T-helper 2 cell treated with Interferon-gamma antibody and Interleukin-4, amounts not matched to agents 5 μg/mL and 100 μg/mL, for 36 hours (primary cell): ENCODE measurements around the gene RPLP1.

Source experiments
- DNase-seq: peaks from one replicate; pipeline ENCODE4 v3.0.0; 2021; ENCODE audit warnings: low spot score
- H3K27ac Mint-ChIP-seq: one replicate; pipeline ENCODE4 v1.8.0; 2021; ENCODE audit warnings: mild to moderate bottlenecking, mixed read lengths
- H3K27me3 Mint-ChIP-seq: one replicate; pipeline ENCODE4 v1.8.0; 2021; ENCODE audit warnings: low read depth, mixed read lengths
- H3K36me3 Mint-ChIP-seq: one replicate; pipeline ENCODE4 v1.8.0; 2021; ENCODE audit warnings: low read depth, mixed read lengths
- H3K4me1 Mint-ChIP-seq: one replicate; pipeline ENCODE4 v1.8.0; 2021; ENCODE audit warnings: low read depth, mixed read lengths
- H3K4me3 Mint-ChIP-seq: one replicate; pipeline ENCODE4 v1.8.0; 2022; ENCODE audit warnings: mild to moderate bottlenecking, moderate library complexity, mixed read lengths
- H3K9me3 Mint-ChIP-seq: one replicate; pipeline ENCODE4 v1.8.0; 2021; ENCODE audit warnings: mixed read lengths

Gene RPLP1

DNA sequence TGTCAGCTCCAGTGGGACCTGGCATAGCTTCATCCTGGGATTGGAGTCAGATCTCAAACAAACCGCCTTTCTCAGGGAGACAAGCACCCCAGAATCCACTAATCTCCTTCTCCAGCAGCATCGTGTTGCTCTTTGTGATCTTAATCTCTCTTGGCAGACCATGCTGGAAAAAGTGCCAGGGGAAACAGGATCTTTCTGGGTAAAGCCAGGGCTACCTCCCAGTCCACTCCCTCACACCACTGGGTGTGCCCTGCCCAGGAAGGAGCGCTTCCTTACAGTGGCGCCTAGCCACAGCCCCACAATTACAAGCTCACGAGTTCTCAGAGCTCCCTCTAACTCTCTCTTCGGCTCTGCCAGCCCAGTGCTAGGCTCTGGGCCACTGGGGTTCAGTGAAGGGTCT is 32.2 kb downstream of the RPLP1 start:
- Mint-ChIP-seq H3K4me1 (peaks cover 2% of the 10 kb centered on the region), H3K9me3 (peaks cover 6% of the 10 kb centered on the region), H3K4me3 (no peak overlapping the region), H3K27ac (no peak overlapping the region), H3K27me3 (peaks cover 5% of the 10 kb centered on the region), H3K36me3 (peaks cover 5% of the 10 kb centered on the region)
- no peak for DNase-seq

DNA sequence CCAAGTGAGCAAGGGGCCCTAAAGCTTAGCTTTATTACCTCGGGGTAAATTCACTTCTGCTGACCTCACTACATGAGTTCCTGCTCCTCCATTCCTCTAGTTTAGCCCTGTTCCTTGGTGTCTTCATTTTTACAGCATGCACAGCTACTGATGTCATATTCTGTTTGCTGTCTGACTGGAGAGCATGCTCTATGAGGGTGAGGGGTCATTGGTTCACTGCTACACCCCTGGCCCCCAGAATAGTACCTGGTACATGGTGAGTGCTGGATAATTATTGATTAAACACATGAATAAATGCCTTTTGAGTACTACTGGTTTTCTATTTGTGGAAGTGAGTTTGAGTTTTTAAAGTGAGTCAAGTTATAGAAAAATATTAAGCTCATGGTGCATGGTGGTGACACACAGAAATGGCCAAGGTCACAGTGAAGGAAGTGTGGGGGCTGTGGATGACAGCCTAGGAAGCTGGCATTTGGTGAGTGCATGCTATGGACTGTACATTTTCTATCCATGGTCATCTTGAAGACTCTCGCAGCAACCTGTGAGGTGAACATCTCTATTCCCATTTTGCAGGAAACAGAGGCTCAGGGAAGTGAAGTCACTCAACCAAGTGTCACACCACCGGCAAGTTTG is 34.0 kb downstream of the RPLP1 start:
- no peaks in the 10 kb centered on the region for H3K36me3 Mint-ChIP-seq
- H3K4me1 Mint-ChIP-seq, result no peaks in the 10 kb centered on the region

DNA sequence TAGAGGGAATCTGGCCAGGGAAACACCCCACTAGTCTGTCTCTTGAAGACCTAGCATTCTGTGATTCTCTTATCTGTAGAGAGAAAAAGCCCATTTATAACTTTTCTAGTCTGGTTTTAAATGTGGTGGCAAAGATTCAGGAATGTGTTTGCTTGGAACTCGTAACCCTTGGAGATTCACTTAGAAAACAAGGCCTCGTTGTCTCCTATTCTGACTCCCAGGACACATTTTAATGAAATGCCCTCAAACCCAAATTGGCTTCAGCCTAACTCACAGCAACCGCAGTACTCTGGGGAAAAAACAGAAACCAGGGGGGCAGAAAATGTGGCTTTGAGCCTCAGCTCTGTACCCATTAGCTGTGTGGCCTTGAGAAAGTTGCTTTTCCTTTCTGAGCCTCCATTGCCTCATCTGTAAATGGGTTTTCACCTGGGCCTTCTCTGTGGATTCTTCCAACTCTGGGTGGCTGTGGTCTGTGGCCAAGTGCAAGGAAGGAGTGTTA is 36.5 kb downstream of the RPLP1 start:
- no peaks in the 10 kb centered on the region for H3K4me1 Mint-ChIP-seq
- H3K36me3 Mint-ChIP-seq, result no peaks in the 10 kb centered on the region
- no peak overlapping the region for H3K27ac Mint-ChIP-seq
- no peaks in the 10 kb centered on the region for H3K9me3 Mint-ChIP-seq
- DNase-seq, result no peak
- peaks cover 2% of the 10 kb centered on the region for H3K27me3 Mint-ChIP-seq
- H3K4me3 Mint-ChIP-seq, result no peak overlapping the region

More for the DNA sequence above, 34.0 kb downstream of the RPLP1 start:
- DNase-seq, result no peak
- Mint-ChIP-seq H3K9me3 (no peaks in the 10 kb centered on the region), H3K27ac (no peak overlapping the region), H3K4me3 (no peak overlapping the region), H3K27me3 (peaks cover 2% of the 10 kb centered on the region)

DNA sequence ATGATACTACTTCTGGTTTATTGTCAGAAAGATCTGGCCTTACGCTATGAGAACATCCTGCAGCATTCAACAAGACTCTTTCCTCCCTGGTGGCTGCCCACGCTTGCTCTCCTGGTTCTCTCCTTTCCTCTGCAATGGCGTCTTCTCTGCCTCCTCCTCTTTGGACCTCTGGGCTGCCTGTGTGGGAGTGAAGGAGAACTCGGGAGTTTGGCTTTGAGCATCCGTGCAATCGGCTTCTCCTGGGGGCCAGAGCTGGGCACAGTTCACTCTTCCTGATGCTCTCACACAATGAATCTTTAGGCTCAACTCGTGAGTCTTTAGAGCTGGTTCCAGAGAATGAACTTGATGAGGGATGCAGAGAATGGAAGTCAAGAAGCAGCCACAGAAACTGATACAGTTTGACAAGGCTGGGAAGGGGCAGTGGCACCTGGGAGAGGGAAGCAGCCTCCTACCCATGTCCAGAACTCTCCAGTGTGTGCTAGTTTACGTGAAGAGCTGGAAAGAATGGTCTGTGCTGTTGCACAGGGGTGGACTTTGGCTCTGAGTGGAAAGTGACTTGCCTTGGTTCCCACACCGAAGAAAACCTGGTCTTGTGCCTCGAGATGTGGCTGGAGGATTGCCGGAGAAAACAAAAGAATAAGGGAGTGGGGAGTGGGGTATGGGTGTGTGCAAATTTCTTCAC is 37.9 kb downstream of the RPLP1 start:
- Mint-ChIP-seq H3K4me3 (no peak overlapping the region), H3K27ac (no peak overlapping the region), H3K27me3 (peaks cover 2% of the 10 kb centered on the region), H3K9me3 (no peaks in the 10 kb centered on the region), H3K36me3 (no peaks in the 10 kb centered on the region), H3K4me1 (no peaks in the 10 kb centered on the region)
- no peak for DNase-seq

DNA sequence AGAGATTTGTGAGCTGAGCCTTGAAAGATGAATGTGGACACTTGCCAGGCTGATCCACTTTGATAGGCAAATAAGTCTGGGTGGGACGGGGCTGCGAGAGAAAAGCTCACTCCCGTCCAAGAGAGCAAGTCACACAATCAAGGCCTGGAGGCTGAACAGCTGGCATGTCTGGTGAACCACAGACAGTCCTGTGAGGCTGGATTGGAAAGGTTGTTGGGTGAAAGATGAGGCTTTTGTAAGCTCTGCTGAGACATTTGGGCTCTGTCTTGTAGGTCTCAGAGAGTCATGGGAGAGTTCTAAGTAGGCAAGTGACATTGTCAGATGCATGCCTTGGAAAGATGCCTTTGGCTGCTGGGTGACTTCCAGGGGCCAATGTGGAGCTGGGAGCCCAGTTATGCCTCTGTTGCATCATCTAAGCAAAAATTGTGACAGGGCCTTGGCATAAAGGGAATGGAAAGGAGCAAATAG is 38.5 kb downstream of the RPLP1 start:
- H3K9me3 Mint-ChIP-seq, result no peaks in the 10 kb centered on the region
- peaks cover 2% of the 10 kb centered on the region for H3K27me3 Mint-ChIP-seq
- no peaks in the 10 kb centered on the region for H3K4me1 Mint-ChIP-seq
- H3K36me3 Mint-ChIP-seq, result no peaks in the 10 kb centered on the region
- no peak for DNase-seq
- H3K4me3 Mint-ChIP-seq, result no peak overlapping the region
- no peak overlapping the region for H3K27ac Mint-ChIP-seq

DNA sequence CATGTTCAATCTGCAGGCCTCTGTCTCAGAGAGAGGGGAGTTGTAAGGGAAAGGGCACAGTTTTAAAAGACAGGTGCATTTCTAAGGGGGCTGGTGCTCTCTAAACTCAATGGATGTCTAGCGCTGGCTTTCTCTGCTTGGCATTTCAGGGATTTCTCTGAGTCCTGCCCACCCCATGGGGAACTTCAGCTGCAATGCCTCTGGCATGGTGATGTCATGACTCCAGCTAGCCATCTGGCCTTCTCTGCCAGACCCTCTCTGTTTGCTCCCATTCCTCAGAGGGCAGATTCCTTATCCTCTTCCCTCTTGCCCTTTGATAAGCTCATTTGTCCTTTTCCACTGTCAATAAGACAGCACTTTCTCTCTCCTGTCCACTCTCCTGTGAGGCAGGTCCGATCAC is 40.8 kb downstream of the RPLP1 start:
- H3K27me3 Mint-ChIP-seq, result peaks cover 2% of the 10 kb centered on the region

DNA sequence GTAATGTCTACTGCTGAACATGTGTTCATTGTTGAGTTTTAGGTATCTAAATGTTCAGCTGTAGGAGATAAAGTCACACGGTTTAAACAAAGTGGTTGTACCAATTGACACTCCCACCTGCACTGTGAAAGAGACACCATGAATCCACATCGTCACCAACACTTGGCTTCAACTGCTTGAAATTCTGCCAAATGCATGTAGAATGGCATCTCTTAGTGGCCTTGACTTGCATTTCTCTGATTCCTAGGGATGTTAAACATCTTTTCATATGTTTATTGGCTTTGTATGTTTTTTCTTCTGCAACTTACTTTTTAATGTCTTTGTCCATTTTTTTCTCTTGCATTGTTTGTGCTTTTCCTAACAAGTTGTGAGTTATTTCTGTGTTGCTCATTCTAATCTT is 43.4 kb downstream of the RPLP1 start:
- no peak overlapping the region for H3K4me3 Mint-ChIP-seq
- no peak for DNase-seq
- H3K9me3 Mint-ChIP-seq, result no peaks in the 10 kb centered on the region
- no peak overlapping the region for H3K27ac Mint-ChIP-seq
- H3K36me3 Mint-ChIP-seq, result no peaks in the 10 kb centered on the region
- no peaks in the 10 kb centered on the region for H3K27me3 Mint-ChIP-seq
- H3K4me1 Mint-ChIP-seq, result peaks cover 3% of the 10 kb centered on the region

More for the DNA sequence above, 40.8 kb downstream of the RPLP1 start:
- no peak for DNase-seq
- Mint-ChIP-seq H3K9me3 (no peaks in the 10 kb centered on the region), H3K36me3 (no peaks in the 10 kb centered on the region), H3K4me1 (peaks cover 3% of the 10 kb centered on the region), H3K4me3 (no peak overlapping the region), H3K27ac (no peak overlapping the region)

DNA sequence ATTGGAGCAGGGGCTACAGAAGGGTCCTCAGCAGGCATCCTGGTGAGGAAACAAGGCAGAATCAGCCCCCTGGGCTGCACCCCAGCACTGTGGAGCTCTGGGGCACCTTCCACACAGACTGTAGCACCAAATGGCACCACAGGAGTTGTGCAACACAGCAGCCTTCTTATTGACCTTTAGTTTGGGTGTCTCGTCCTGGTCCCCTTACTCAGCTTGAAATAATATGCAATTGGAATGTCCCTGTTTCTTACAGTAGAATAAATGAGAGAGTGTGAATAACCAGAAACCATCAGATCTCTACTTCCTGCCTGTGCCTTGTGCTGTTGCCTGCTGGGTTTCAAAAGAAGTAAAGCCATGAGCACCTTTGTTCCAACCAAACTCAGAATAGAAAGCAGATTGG is 44.5 kb downstream of the RPLP1 start:
- peaks cover 3% of the 10 kb centered on the region for H3K4me1 Mint-ChIP-seq

DNA sequence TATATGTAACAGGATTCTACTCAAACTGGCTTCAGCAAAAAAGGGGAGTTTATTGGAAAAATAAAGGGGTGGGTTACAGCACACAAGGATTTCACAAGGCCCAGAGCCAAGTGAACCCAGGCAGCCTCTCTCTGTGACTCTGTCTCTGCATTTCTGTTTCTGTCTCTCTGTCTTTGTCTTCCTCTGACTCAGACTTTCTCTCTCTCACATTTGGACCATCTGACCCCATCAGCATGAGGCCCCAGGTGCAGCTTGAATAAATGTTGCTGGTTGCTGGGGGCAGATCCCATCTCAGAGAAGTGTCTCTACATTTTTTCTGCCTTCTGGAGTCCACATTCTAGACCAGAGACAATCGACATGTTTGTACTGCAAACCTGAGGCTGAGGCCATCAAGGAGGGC is 45.0 kb downstream of the RPLP1 start:
- no peak for DNase-seq
- H3K4me3 Mint-ChIP-seq, result no peak overlapping the region
- no peak overlapping the region for H3K27ac Mint-ChIP-seq
- peaks cover 3% of the 10 kb centered on the region for H3K4me1 Mint-ChIP-seq
- no peaks in the 10 kb centered on the region for H3K9me3 Mint-ChIP-seq
- no peaks in the 10 kb centered on the region for H3K27me3 Mint-ChIP-seq
- no peaks in the 10 kb centered on the region for H3K36me3 Mint-ChIP-seq

More for the DNA sequence above, 44.5 kb downstream of the RPLP1 start:
- Mint-ChIP-seq H3K36me3 (no peaks in the 10 kb centered on the region), H3K4me3 (no peak overlapping the region), H3K27ac (no peak overlapping the region), H3K27me3 (no peaks in the 10 kb centered on the region), H3K9me3 (no peaks in the 10 kb centered on the region)
- DNase-seq, result no peak

DNA sequence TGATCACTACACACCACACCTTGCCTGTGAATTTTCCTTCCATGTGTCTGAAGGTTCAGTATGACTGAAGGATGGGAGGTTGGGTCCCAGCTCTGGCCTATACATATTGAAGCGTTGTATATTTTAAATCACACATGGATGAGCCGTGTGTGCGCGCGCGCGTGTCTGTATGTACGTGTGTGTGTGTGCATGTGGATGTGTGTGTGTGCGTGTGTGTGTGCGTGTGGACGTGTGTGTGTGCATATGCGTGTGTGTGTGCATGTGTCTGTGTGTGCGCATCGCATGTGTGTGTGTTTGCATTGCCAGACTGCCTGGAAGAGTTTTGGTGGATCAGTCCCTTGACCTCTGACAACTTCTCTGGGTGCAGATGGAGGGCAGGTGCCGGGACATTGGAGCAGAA is 45.7 kb downstream of the RPLP1 start:
- DNase-seq, result no peak
- Mint-ChIP-seq H3K4me3 (no peak overlapping the region), H3K27me3 (no peaks in the 10 kb centered on the region), H3K36me3 (no peaks in the 10 kb centered on the region), H3K9me3 (no peaks in the 10 kb centered on the region), H3K27ac (no peak overlapping the region), H3K4me1 (peaks cover 3% of the 10 kb centered on the region)

DNA sequence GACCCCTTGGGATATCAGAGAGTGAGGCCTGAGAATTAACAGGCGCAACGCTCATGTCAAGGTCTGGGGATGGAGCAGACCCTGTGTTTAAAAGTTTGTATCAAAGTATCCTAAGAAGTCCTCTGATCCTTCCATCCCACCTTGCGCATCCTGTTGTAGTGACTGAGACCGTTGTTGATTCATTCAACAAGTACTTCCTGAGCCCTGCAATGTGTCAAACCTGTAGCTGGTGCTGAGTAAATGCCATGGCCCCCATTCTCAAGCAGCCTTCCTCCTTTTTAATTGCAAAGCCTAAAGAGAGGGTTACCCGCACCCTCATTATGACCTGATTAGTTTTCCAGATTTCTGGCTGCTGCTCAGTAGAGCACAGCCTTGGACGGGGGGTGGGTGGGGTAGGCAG is 46.4 kb downstream of the RPLP1 start:
- H3K27ac Mint-ChIP-seq, result no peak overlapping the region
- no peak overlapping the region for H3K4me3 Mint-ChIP-seq
- no peaks in the 10 kb centered on the region for H3K9me3 Mint-ChIP-seq
- H3K27me3 Mint-ChIP-seq, result no peaks in the 10 kb centered on the region
- peaks cover 3% of the 10 kb centered on the region for H3K4me1 Mint-ChIP-seq
- no peaks in the 10 kb centered on the region for H3K36me3 Mint-ChIP-seq
- DNase-seq, result no peak

DNA sequence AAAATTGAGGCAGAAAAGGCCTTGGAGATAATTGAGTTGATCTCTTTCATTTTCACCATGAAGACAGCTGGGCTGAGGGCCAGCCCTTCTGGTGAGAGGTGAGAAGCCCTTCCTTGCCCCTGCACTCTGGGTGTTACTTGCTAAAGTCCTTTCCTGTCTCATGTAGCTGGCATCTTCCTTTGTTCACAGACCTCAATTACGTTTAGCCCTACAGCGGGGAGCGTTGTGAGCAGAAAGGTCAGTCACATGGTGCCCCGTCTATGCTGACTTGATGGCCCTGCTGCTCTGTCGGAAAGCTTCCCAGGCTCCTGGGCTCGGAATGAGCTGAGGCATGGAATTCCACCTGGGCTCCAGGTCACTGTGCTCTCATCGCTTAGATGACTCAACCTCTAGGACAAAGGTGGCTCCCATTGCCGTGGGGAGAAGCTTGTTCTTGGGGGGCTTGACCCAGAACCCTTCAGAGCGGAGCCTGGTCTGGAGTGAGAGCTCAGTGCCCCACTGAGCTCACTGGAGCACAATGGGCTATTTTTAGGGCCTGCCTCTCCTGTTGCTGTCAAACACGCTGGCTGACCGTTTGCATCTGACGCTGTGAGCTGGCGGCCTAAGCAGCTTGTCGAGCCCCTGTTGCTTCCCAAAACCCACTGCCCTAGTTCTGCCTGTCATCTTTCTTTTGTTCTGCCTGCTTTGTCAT is 47.0 kb downstream of the RPLP1 start:
- no peak overlapping the region for H3K27ac Mint-ChIP-seq
- no peak overlapping the region for H3K4me3 Mint-ChIP-seq
- no peaks in the 10 kb centered on the region for H3K36me3 Mint-ChIP-seq
- H3K27me3 Mint-ChIP-seq, result no peaks in the 10 kb centered on the region
- no peak for DNase-seq
- peaks cover 3% of the 10 kb centered on the region for H3K4me1 Mint-ChIP-seq
- no peaks in the 10 kb centered on the region for H3K9me3 Mint-ChIP-seq

DNA sequence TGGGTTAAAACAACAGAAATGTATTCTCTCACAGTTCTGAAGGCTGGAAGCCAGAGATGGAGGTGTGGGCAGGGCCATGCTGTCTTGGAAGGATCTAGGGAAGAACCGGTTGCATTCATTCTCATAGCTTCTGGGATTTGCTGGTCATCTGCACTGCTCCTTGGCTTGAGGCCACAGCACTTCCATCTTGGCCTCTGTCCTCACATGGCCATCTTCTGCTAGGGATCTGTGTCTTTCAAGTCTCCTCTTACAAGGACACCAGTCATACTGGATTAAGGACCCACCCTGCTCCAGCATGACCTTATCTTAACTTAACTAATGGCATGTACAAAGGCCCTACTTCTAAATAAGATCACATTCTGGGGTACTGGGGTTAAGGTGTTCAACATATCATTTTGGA is 47.7 kb downstream of the RPLP1 start:
- H3K27me3 Mint-ChIP-seq, result no peaks in the 10 kb centered on the region
- DNase-seq, result no peak
- H3K27ac Mint-ChIP-seq, result no peak overlapping the region
- no peak overlapping the region for H3K4me3 Mint-ChIP-seq
- H3K4me1 Mint-ChIP-seq, result peaks cover 3% of the 10 kb centered on the region
- no peaks in the 10 kb centered on the region for H3K36me3 Mint-ChIP-seq
- H3K9me3 Mint-ChIP-seq, result no peaks in the 10 kb centered on the region

DNA sequence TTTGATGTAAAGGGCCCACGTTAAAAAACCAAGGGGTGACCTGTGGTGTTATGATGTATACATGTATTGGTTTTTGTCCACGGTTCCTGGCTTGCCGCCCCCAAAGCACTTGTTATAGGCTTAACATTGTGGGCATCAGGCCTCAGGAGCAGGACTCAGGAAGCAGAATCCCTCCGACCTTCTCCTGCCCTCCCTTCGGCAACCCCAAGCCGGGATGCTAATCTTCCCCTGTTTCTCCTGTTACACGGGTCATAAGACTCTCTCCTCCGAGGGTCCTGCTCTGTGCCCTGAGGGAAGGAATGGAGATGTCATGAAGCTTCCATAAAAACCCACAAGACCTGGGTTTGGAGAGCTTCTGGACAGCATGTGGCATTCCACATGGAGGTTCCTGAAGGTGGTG is 48.8 kb downstream of the RPLP1 start:
- no peak overlapping the region for H3K27ac Mint-ChIP-seq

More for the DNA sequence above, 48.8 kb downstream of the RPLP1 start:
- Mint-ChIP-seq H3K4me1 (peaks cover 3% of the 10 kb centered on the region), H3K36me3 (no peaks in the 10 kb centered on the region), H3K27me3 (no peaks in the 10 kb centered on the region), H3K9me3 (no peaks in the 10 kb centered on the region), H3K4me3 (no peak overlapping the region)
- no peak for DNase-seq
